Uterus (tissue), 4 donors: ENCODE results near the gene RNU6-1. TPM values are rescaled to one million over a fixed set of nuclear protein-coding genes. Genes with fewer than 3 reads are reported as not detected.

Source experiments
- DNase-seq, 2 donors: peaks; one replicate each; pipeline ENCODE4 v3.0.0-alpha.2; 2019 to 2020
- H3K27ac ChIP-seq, 2 donors: fragments of 200-600 bp; sonication (generic); 1 replicate in 1 of 2; 2 replicates in 1 of 2; pipeline ENCODE4 v1.5.1; 2016 to 2018
- H3K27me3 ChIP-seq, 2 donors: fragments of 200-600 bp; sonication (generic); one replicate each; pipeline ENCODE4 v1.5.1; 2018 to 2019; ENCODE audit warnings: control low read depth in 1 of 2
- H3K36me3 ChIP-seq, 2 donors: fragments of 200-600 bp; sonication (generic); one replicate each; pipeline ENCODE4 v1.5.1; 2019; ENCODE audit warnings: control low read depth in 1 of 2
- H3K4me1 ChIP-seq, 2 donors: fragments of 200-600 bp; sonication (generic); one replicate each; pipeline ENCODE4 v1.5.1; 2018 to 2019; ENCODE audit warnings: control low read depth in 1 of 2
- H3K4me3 ChIP-seq, 2 donors: fragments of 200-600 bp; sonication (generic); 1 replicate in 1 of 2; 2 replicates in 1 of 2; pipeline ENCODE4 v1.5.1; 2018 to 2019; ENCODE audit warnings: mild to moderate bottlenecking in 1 of 2
- H3K9me3 ChIP-seq, 2 donors: fragments of 200-600 bp; sonication (generic); one replicate each; pipeline ENCODE4 v1.5.1; 2019; ENCODE audit warnings: control low read depth in 1 of 2
- POLR2A ChIP-seq, 2 donors: fragments of 450-650 bp; IDR thresholded peaks; one replicate each; pipeline ENCODE4 v1.6.1; 2016; ENCODE audit warnings: antibody characterized with exemption in 2 of 2, mild to moderate bottlenecking in 1 of 2, moderate library complexity in 1 of 2
- intact Hi-C: fragments of 100-400 bp; cut with DNase I; formaldehyde crosslinking; loops from one replicate; pipeline ENCODE4 v1.15.1; 2023; ENCODE audit warnings: low total_unique reads
- small RNA-seq: library from RNA; depleted of rRNA; stranded (forward); fragments of <200 nt; gene quantifications from one replicate; pipeline ENCODE3, GENCODE V24; 2016
- total RNA-seq, 4 donors: library from RNA; depleted of rRNA in 3 of 4; stranded (reverse); fragments of >200 nt in 3 of 4; gene quantifications; one replicate each; pipeline versions ENCODE4 v1.1.0 to v1.2.4, GENCODE V29; 2014 to 2023
- TF ChIP-seq, protein P1 (sequence below), 4 experiments: fragments of 200-600 bp in 2 of 4; fragments of 450-650 bp in 2 of 4; sonication (generic) in 2 of 4; IDR thresholded peaks; one replicate each; pipeline ENCODE4 v1.5.1; 2016 to 2019; ENCODE audit warnings: antibody characterized with exemption in 4 of 4, mild to moderate bottlenecking in 2 of 4, moderate library complexity in 1 of 4
- donor health status: DM: yes; HTN: yes; CAD: no.

The RNU6-1 gene
- total RNA-seq, 4 donors from 2014 or later = not detected

GRCh38 chr15:67792250-67792942 is 47.4 kb downstream of the RNU6-1 start:
- no peaks in the 10 kb centered on the region for H3K4me1 ChIP-seq
- no peak overlapping the region for H3K4me3 ChIP-seq
- intact Hi-C loops = no loop called here
- no peaks in the 10 kb centered on the region for H3K36me3 ChIP-seq
- no peak for DNase-seq
- TF ChIP-seq, protein P1, sequence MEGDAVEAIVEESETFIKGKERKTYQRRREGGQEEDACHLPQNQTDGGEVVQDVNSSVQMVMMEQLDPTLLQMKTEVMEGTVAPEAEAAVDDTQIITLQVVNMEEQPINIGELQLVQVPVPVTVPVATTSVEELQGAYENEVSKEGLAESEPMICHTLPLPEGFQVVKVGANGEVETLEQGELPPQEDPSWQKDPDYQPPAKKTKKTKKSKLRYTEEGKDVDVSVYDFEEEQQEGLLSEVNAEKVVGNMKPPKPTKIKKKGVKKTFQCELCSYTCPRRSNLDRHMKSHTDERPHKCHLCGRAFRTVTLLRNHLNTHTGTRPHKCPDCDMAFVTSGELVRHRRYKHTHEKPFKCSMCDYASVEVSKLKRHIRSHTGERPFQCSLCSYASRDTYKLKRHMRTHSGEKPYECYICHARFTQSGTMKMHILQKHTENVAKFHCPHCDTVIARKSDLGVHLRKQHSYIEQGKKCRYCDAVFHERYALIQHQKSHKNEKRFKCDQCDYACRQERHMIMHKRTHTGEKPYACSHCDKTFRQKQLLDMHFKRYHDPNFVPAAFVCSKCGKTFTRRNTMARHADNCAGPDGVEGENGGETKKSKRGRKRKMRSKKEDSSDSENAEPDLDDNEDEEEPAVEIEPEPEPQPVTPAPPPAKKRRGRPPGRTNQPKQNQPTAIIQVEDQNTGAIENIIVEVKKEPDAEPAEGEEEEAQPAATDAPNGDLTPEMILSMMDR (IDR thresholded peaks at IDR 0.05) = no peak
- no peak for TF ChIP-seq POLR2A (IDR thresholded peaks at IDR 0.05)
- H3K9me3 ChIP-seq = no peaks in the 10 kb centered on the region
- H3K27me3 ChIP-seq = no peaks in the 10 kb centered on the region
- no peak overlapping the region for H3K27ac ChIP-seq

- Histone ChIP-seq H3K36me3 (no peaks in the 10 kb centered on the region), H3K4me3 (no peak overlapping the region), H3K4me1 (no peaks in the 10 kb centered on the region), H3K27me3 (no peaks in the 10 kb centered on the region), H3K9me3 (no peaks in the 10 kb centered on the region), H3K27ac (no peak overlapping the region)
- no peak for DNase-seq
- no peak for TF ChIP-seq POLR2A (IDR thresholded peaks at IDR 0.05)
- TF ChIP-seq, protein P1 (IDR thresholded peaks at IDR 0.05) = no peak
- intact Hi-C loops = no loop called here
Observed at GRCh38 chr15:67790610-67791319, 49.1 kb downstream of the RNU6-1 start.

Small RNA genes lying within 50 kb of the gene (small RNA-seq; reads per million reads assigned to genes)
- not detected for gene RNU6-1

Other genes with a start within 250 kb of the RNU6-1 start
- gene SKOR1, start 14.5 kb downstream of the RNU6-1 start, total RNA-seq = 1 to 10 TPM in 1 of 4 donors, under 1 TPM in 2, not detected in 1; 0.35 to 1.7 (median 0.77) TPM
- 100 to 1,000 TPM in 2 of 4 donors, 10 to 100 TPM in 2; 19.1 to 171 (median 95.9) TPM for gene PIAS1, start 214.3 kb upstream of the RNU6-1 start, total RNA-seq